Keratinocyte (primary cell): Measurements from ENCODE around the gene HORMAD2. TPM values are rescaled to one million over a fixed set of nuclear protein-coding genes. Genes with fewer than 3 reads are reported as not detected.

ENCODE experiments used
- DNase-seq: peaks from one replicate; pipeline ENCODE4 v3.0.0-alpha.2; 2011; ENCODE audit warnings: low read depth, missing footprints, low spot score
- FAIRE-seq: peaks from 2 replicates; lab custom pipeline; 2011; peaks lifted over from hg19 to GRCh38; lab: Jason Lieb, UNC
- H2AFZ ChIP-seq: 2 replicates; pipeline ENCODE4 v1.6.0; 2012; ENCODE audit warnings: low read length, control low read depth, inconsistent platforms; ENCODE audit not compliant: control insufficient read depth
- H3K27ac ChIP-seq: 2 replicates; pipeline ENCODE4 v1.5.1; 2011; ENCODE audit warnings: low read length; ENCODE audit not compliant: control insufficient read depth, insufficient read depth
- H3K27me3 ChIP-seq: 3 replicates; pipeline ENCODE4 v1.6.0; 2011; ENCODE audit warnings: low read length; ENCODE audit not compliant: control insufficient read depth, insufficient read depth; ENCODE audit errors: extremely low read depth
- H3K36me3 ChIP-seq, 2 experiments: 2 replicates in 1 of 2; 3 replicates in 1 of 2; pipeline ENCODE4 v1.5.1; 2011; ENCODE audit warnings: low read length in 2 of 2, mild to moderate bottlenecking in 1 of 2; ENCODE audit not compliant: control insufficient read depth in 2 of 2, insufficient read depth in 2 of 2; ENCODE audit errors: extremely low read depth in 1 of 2
- H3K4me1 ChIP-seq: 3 replicates; pipeline ENCODE4 v1.5.1; 2011; ENCODE audit warnings: low read length; ENCODE audit not compliant: control insufficient read depth, insufficient read depth; ENCODE audit errors: extremely low read depth
- H3K4me2 ChIP-seq: 3 replicates; pipeline ENCODE4 v1.6.0; 2011; ENCODE audit warnings: low read depth, low read length; ENCODE audit not compliant: control insufficient read depth, insufficient read depth; ENCODE audit errors: extremely low read depth
- H3K4me3 ChIP-seq, 3 experiments: fragments of 200-600 bp in 1 of 3; sonication (generic) in 1 of 3; 2 replicates in 2 of 3; 3 replicates in 1 of 3; pipeline ENCODE4 v1.5.1; 2011 to 2016; ENCODE audit warnings: low read length in 3 of 3, mild to moderate bottlenecking in 3 of 3, control low read depth in 2 of 3, inconsistent platforms in 1 of 3, low read depth in 1 of 3, mixed read lengths in 1 of 3, mixed run types in 1 of 3, moderate library complexity in 1 of 3; ENCODE audit not compliant: control insufficient read depth in 2 of 3, insufficient read depth in 2 of 3; ENCODE audit errors: extremely low read depth in 1 of 3
- H3K79me2 ChIP-seq: 2 replicates; pipeline ENCODE4 v1.6.0; 2012; ENCODE audit warnings: low read length; ENCODE audit not compliant: control insufficient read depth, insufficient read depth
- H3K9ac ChIP-seq: 3 replicates; pipeline ENCODE4 v1.6.0; 2011; ENCODE audit warnings: low read length; ENCODE audit not compliant: control insufficient read depth, insufficient read depth; ENCODE audit errors: extremely low read depth
- H3K9me1 ChIP-seq: 3 replicates; pipeline ENCODE4 v1.6.0; 2011; ENCODE audit warnings: low read length; ENCODE audit not compliant: control insufficient read depth, insufficient read depth; ENCODE audit errors: extremely low read depth
- H3K9me3 ChIP-seq: 2 replicates; pipeline ENCODE4 v1.5.1; 2012; ENCODE audit warnings: low read depth, low read length; ENCODE audit not compliant: control insufficient read depth
- H4K20me1 ChIP-seq: 3 replicates; pipeline ENCODE4 v1.6.0; 2011; ENCODE audit warnings: low read length; ENCODE audit not compliant: control insufficient read depth, insufficient read depth; ENCODE audit errors: extremely low read depth
- CTCF ChIP-seq, 3 experiments: IDR thresholded peaks in 1 of 3; conservative IDR thresholded peaks in 1 of 3; optimal IDR thresholded peaks in 1 of 3; 2 replicates in 2 of 3; 3 replicates in 1 of 3; pipeline versions ENCODE3 to v1.5.1; 2011; ENCODE audit warnings: low read length in 3 of 3, mild to moderate bottlenecking in 3 of 3, moderate library complexity in 2 of 3, control low read depth in 1 of 3, inconsistent platforms in 1 of 3; ENCODE audit not compliant: insufficient read depth in 2 of 3; ENCODE audit errors: extremely low read depth in 1 of 3
- EZH2 ChIP-seq: IDR thresholded peaks from one replicate; pipeline ENCODE4 v1.6.1; 2012; ENCODE audit warnings: inconsistent platforms, mild to moderate bottlenecking, low read length, moderate library complexity
- dilution Hi-C: fragments of 300-500 bp; cut with MboI; formaldehyde crosslinking; loops from one replicate; pipeline ENCODE4 v1.7.0; 2020; ENCODE audit warnings: low sequenced_read_pairs; ENCODE audit not compliant: extremely low pct_ligation_motif_present
- polyA plus RNA-seq, 5 experiments: library from polyadenylated mRNA; depleted of rRNA in 3 of 5; stranded (reverse) in 3 of 5; stranded (forward) in 1 of 5; unstranded in 1 of 5; fragments of >200 nt; gene quantifications; 1 replicate in 1 of 5; 2 replicates in 3 of 5; 3 replicates in 1 of 5; pipeline versions ENCODE4 v1.2.1 to v1.2.3, GENCODE V29; 2011 to 2012; ENCODE audit warnings: missing spikeins in 2 of 5, low read depth in 1 of 5, low replicate concordance in 1 of 5

HORMAD2 gene
- polyA plus RNA-seq, 1 donor (not counting 4 experiments of a cell fraction or from before 2014, with no cell fraction given): not detected

GRCh38 chr22:30195245-30196140 lies 115.2 kb downstream of the HORMAD2 start:
- no peaks in the 10 kb centered on the region for H3K27me3 ChIP-seq
- H3K9me1 ChIP-seq: no peaks in the 10 kb centered on the region
- H3K9ac ChIP-seq: peak overlapping the region; percentile 82
- H2AFZ ChIP-seq: peak overlapping the region; percentile 25
- H3K4me1 ChIP-seq: peaks cover 36% of the 10 kb centered on the region
- FAIRE-seq (peak; percentile 39), DNase-seq (no peak)
- peak overlapping the region; percentile 99 for H3K27ac ChIP-seq
- H3K9me3 ChIP-seq: no peaks in the 10 kb centered on the region
- peak overlapping the region in 1 of 3 experiments; percentile 9 for H3K4me3 ChIP-seq
- no peaks in the 10 kb centered on the region for H4K20me1 ChIP-seq
- dilution Hi-C loops: no loop called here
- peak overlapping the region; percentile 89 for H3K4me2 ChIP-seq
- no peaks in the 10 kb centered on the region for H3K79me2 ChIP-seq
- no peak for TF ChIP-seq EZH2
- no peak for TF ChIP-seq CTCF (optimal IDR thresholded peaks at IDR 0.05 in 1 of 3, IDR thresholded peaks at IDR 0.05 in 1 of 3, conservative IDR thresholded peaks at IDR 0.05 in 1 of 3; ENCODE audit: extremely low read depth in 1 of 3, insufficient read depth in 2 of 3, low read length in 3 of 3)
- no peaks in the 10 kb centered on the region for H3K36me3 ChIP-seq

GRCh38 chr22:30196141-30196879 lies 116.0 kb downstream of the HORMAD2 start:
- Histone ChIP-seq H3K27me3 (no peaks in the 10 kb centered on the region), H2AFZ (peak overlapping the region; percentile 4), H3K4me3 (peak overlapping the region in 2 of 3 experiments; percentile 16 to 59), H4K20me1 (no peaks in the 10 kb centered on the region), H3K9ac (peak overlapping the region; percentile 82), H3K79me2 (no peaks in the 10 kb centered on the region), H3K4me1 (peaks cover 36% of the 10 kb centered on the region), H3K27ac (peak overlapping the region; percentile 99), H3K9me1 (no peaks in the 10 kb centered on the region), H3K9me3 (no peaks in the 10 kb centered on the region), H3K4me2 (peak overlapping the region; percentile 89), H3K36me3 (no peaks in the 10 kb centered on the region)
- no peak for TF ChIP-seq CTCF (optimal IDR thresholded peaks at IDR 0.05 in 1 of 3, IDR thresholded peaks at IDR 0.05 in 1 of 3, conservative IDR thresholded peaks at IDR 0.05 in 1 of 3; ENCODE audit: extremely low read depth in 1 of 3, insufficient read depth in 2 of 3, low read length in 3 of 3)
- dilution Hi-C loops: no loop called here
- DNase-seq (peak; percentile 94), FAIRE-seq (peak; percentile 95)
